HG03469 (cell line): ENCODE measurements around the gene DNAJB4.
A peak's percentile ranks its signal among the peaks of the same experiment; 100 is the strongest.

Experiments used
- ATAC-seq: cut with Tn5 transposase; IDR thresholded peaks from one replicate; pipeline ENCODE4 v1.9.1; 2021; ENCODE audit warnings: mild to moderate bottlenecking, moderate library complexity, moderate number of reproducible peaks; ENCODE audit not compliant: unreplicated experiment

The DNAJB4 gene

GRCh38 chr1:78036450-78036849 lies 31.7 kb downstream of the DNAJB4 start:
- ATAC-seq = no peak

DNA sequence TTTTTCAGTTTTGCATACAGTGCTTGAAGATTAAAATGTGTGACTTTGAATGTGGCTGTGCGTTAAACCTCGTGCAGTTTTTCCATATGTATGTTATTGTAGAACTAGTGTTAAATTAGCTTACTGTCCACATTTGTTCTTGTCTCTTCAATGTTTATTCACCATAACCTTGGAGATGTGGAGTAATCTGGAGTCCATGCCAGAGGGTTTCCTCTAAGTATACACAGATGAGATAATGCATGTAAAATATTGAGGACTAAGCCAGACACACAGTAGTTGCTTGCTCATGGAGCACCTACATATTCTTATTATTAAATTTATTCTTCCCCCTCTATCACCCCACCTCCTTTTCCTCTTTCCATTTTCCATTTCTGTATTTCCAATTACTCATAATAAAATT lies 33.3 kb downstream of the DNAJB4 start:
- no peak for ATAC-seq

- ATAC-seq = no peak
These were observed 33.8 kb downstream of the DNAJB4 start for GRCh38 chr1:78038491-78038939.

DNA sequence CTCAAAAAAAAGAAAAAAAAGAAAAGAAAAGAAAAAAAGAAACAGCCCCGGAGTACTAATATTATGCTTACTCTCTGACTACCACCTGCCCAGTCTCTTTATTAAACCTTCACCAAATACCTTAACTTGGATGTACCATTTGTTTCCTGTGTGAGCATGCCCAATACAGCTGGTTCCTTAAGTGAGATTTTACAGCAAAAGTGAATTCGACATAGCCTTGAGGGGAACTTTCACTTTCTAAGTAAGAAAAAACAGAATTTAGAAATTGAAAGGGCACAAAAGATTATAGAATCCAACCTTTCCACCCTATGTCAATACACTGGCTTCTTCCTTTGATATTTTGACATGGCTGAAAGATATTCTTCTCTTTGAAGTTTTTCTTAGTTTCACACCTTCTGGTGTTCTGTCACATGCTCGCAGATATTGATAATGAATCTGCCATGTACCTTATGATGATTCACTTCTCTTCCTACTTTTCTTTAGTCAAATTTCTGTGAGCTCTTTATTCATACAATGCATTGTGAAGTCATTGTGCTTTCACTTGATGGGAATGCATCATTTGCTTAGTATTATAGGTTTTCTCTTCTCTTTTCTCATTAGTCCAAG lies 35.8 kb downstream of the DNAJB4 start:
- ATAC-seq = no peak

GRCh38 chr1:78043436-78043835 lies 38.7 kb downstream of the DNAJB4 start:
- ATAC-seq = no peak

DNA sequence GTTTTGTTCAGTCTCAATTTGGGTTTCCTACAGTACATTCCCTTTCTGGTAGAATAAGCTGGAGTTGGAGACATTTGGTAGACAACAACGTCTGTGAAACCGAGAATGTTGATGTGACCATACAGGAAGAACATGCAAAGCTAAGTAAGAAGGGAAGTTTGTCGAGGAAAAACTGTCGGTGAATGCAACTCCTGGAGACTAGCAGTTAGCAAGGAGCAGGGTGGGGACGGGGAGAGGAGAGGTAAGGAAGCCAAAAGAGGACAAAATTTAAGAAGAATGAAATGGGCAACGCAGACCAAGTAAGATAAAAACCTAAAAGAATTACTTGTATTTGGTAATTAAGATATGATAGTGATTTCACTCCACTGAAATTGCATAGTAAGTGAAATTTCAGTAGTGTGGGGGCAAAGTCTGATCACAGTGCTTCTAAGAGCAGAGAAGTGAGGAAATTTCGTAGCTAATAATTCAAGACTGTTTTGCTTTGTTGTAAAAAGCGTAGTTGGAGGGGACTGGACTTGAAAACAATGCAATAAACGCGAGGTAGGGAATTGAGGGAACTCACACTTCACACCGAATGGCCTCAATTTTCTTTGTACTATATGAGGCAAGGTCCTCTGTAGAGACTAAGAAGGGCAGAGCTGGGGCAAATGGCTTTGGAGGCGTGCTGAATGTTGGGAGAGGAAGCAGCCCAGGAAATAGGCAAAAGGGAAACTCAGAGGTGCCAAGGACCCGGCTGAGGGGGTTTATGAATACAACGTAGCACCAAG lies 40.2 kb downstream of the DNAJB4 start:
- ATAC-seq = no peak

- no peak for ATAC-seq
These were observed 40.8 kb downstream of the DNAJB4 start for GRCh38 chr1:78045563-78045925.

- no peak for ATAC-seq
These were observed 41.4 kb downstream of the DNAJB4 start, which contains the start of gene GIPC2 for GRCh38 chr1:78045926-78046778. Gene GIPC2 (plus strand): TSS chr1:78045966. CDS start chr1:78046095, 129 bp downstream.

DNA sequence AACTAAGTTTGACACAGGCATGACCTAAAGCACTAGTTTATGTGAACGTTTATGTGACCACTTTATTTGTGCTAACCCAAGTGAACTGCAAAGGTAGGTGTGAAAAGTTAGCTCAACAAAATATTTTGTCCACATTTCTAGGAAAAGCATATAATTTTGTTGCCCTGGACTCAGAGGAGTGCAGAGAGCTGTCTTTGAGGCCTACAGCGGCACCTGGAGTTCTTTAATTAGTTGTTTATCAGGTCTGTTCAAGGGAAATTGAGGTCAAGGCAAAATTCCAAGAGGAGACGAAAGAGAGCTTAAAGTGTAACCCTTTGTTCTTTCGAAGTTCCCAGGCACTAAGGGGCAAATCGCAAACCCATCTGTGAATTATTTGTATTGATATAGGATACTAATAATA lies 42.4 kb downstream of the DNAJB4 start:
- ATAC-seq = no peak

DNA sequence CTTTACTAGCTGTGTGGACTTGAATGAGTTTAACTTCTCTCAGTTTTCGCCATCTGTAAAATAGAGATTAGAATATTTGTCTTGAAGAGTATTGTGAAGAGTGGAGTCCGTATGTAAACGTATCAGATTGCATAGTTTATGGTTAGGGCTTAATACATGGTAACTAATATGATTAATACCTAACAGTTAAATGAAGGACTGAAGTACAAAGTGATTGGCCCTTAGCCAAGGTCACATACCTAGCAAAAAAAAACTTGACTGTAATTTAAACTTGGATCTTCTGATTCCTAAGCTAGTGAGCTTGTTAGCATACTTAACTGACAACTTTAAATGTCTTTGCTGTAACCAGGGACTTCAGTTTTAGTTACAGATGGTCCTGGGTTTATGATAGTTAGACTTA lies 42.9 kb downstream of the DNAJB4 start:
- ATAC-seq = no peak

DNA sequence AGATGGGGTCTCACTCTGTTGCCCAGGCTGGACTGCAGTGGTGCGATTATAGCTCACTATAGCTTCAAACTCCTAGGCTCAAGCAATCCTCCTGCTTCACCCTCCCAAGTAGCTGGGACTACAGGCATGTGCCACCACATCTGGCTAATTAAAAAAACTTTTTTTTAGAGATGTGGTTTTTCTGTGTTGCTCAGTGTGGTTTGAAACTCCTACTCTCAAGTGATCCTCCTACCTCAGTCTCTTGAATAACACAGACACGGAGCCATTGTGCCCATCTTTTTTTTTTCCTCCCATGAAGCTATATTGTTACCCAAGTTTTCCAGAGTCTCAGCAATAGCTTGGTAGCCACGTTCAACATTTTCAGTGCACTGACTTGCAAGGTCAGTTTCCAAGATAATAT lies 43.7 kb downstream of the DNAJB4 start:
- ATAC-seq = no peak

- ATAC-seq = no peak
These were observed 44.7 kb downstream of the DNAJB4 start for GRCh38 chr1:78049396-78049795.

DNA sequence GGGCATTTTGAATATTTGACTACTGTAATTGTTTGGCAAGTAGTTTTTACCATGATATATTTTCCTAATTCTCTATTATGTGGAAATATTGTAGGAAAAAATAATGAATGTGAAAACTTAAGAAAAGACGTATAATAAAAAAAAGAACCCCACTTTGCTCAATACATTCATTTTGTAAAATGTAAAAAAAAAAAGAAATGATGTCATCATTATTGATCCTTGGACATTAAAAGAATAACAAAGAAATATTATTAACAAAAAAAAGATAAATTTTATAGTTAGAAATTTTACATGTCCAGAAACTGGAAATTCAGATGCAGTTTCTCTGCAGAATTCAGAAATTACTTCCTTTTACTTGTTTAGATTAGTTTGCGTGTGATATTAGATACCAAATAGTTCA lies 46.3 kb downstream of the DNAJB4 start:
- no peak for ATAC-seq

GRCh38 chr1:78052685-78053405 lies 48.1 kb downstream of the DNAJB4 start:
- ATAC-seq = no peak

DNA sequence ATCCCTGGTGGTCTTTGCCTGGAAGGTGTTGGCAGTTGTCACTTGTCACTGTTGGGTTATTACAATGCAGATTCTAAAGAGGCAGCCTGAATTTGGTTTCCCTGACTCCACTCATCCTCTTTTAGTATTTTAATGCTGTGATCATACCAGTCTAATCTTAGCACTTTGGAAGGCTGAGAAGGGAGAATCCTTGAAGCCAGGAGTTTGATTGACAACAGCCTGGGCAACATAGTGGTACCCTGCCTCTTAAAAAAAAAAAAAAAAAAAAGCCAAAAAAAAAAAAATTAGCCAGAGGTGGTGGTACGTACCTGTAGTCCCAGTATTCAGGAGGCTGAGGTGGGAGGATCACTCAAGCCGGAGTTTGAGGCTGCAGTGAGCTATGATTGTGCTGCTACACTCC lies 48.8 kb downstream of the DNAJB4 start:
- ATAC-seq = no peak

DNA sequence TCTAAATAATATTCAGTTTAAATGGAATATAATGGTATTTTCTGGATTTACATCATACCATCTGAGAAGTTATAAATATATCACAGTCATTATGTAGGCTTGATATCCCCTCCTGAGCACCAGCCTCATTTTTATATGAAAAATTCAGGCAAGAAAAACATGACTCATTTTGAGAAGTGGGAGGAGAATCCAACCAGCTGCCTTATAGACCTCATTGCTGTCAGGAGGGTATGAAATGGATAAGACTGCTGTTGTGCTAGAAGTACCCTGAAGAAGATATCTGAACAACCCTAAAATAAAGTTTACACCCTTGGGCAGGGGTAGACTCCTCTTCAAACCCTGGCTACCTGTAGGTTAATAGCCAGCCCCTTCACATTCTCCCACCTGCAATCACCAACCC lies 49.8 kb downstream of the DNAJB4 start:
- no peak for ATAC-seq

DNA sequence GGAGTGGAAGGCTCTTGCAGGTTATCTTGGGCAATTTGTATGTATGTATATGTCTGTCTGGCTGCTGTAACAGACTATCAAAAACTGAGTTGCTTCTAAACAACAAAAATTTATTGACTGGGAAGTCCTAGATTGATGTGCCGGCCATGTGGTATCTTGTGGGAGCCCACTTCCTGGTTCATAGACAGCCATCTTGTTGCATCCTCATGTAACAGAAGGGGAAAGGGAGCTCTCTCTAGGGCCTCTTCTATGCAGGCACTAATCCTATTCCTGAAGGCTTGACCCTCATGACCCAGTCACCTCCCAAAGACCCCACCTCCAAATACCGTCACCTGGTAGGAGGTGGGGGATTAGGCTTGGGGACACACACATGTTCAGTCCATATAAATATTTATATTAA lies 50.2 kb downstream of the DNAJB4 start:
- ATAC-seq = no peak

DNA sequence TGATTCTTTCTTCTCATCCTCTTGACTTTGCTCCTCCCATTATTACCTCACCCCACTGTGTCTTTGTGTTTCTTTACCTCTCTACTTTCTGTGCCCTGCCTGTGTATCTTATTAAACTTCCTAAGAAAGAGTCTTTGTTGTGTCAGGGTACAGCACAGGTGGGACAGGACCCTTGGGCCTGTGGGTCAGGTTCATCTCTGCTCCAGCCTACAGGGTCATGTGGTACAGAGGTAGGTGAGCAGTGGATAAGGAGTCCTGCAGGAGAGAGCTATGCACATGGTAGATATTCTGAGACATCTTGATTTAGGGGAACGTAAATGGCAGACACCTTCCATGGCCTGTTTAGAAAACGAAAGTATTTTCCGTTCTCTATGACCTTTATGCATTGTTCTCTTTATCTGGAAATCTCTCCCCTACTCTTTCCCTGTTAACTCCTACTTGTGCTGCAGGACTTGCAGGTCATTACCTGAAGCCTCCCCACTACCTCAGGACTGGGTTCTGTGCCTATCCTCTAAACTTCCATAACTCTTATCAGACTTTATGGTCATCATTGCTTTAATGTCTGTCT lies 50.9 kb downstream of the DNAJB4 start:
- ATAC-seq = no peak

- no peak for ATAC-seq
These were observed 53.9 kb downstream of the DNAJB4 start for GRCh38 chr1:78058670-78059069.

DNA sequence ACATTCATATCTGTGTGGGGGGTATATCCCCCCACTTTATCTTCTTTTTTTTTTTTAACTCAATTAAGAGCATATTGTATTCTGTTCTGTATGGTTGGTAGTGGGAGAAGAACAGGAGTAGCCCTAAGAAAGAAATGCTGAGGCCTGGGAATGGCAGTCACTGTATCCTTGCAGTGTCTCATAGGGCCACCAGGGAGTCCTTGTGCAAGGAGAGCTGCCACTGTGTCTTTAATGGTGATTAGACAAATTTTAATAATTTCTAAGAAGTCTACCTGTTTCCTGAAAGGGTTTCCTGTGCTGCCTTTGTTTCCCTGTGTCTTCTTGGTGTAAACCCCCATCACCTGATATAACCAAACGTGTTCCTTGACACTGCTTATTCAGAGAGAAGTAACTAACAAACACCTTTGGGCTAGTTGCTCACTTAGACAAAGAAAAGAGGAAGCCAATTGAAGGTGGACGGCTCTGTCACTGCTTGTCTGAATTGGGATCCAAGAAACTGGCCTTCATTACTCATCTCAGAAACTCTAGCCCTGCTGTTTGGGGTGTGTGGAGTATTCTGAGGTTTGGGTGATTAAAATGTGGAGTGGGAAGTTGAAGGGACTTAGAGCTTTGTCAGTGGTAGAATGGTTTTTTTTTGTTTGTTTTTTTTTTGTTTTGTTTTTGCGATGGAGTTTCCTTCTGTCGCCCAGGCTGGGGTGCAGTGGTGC lies 56.3 kb downstream of the DNAJB4 start:
- ATAC-seq = peak; percentile 94
